Activated CD8-positive, alpha-beta memory T cell treated with anti-CD3 and anti-CD28 coated beads for 1 hour (primary cell): Measurements from ENCODE around the gene CRYBG1.

ENCODE experiments used
- DNase-seq, 2 donors: peaks; one replicate each; pipeline ENCODE4 v3.0.0-alpha.2; 2020; ENCODE audit warnings: low read depth in 1 of 2; ENCODE audit errors: extremely low read depth in 1 of 2

The CRYBG1 gene

GRCh38 chr6:106421496-106421895, 61.0 kb downstream of the CRYBG1 start:
- no peak for DNase-seq

- no peak for DNase-seq
These were observed 62.0 kb downstream of the CRYBG1 start for GRCh38 chr6:106422534-106422933.

GRCh38 chr6:106425382-106425781, 64.9 kb downstream of the CRYBG1 start:
- no peak for DNase-seq

- no peak for DNase-seq
These were observed 65.9 kb downstream of the CRYBG1 start for GRCh38 chr6:106426250-106426970.

- no peak for DNase-seq
These were observed 69.9 kb downstream of the CRYBG1 start for GRCh38 chr6:106430466-106430865.

- DNase-seq = no peak
These were observed 70.9 kb downstream of the CRYBG1 start for GRCh38 chr6:106431405-106431804.

DNA sequence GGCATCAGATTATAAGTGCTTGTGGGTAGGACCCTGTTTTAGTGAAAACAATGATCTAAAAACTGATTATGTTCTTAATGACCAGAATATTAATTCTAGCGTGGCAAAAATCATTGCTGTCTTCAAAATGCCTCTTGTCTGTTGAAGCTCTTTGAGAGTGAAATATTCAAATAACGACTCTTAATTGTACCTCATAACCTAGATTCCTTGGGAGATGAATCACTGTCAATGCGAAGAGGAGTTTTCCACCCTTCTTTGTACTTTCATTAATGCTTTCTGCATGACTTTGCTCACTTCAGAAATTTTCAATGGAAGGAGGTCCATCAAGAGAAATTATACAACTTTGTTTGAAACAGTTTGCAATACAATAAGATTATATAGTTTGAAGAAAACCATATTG, 71.5 kb downstream of the CRYBG1 start:
- DNase-seq = no peak

- DNase-seq = no peak
These were observed 74.0 kb downstream of the CRYBG1 start for GRCh38 chr6:106434530-106434929.

DNA sequence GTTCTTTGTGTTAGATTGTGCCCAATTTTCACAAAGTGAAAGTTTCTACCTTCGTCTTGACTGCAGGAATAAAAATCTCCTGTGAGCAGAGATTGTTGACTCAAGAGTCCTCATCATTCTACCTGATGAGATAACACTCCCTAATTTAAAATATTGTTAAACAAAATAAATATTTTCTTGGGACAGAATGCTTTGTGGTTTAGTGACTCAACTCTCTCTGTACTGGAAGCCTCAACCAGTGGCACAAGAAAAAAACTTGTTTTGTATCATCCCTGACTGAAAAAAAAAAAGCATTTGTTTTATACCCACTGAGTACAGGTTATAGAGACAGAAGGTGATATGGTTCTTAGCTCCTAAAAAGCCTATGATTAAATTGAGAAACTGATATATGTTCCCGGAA, 78.9 kb downstream of the CRYBG1 start:
- DNase-seq = no peak

GRCh38 chr6:106440546-106440945, 80.0 kb downstream of the CRYBG1 start:
- no peak for DNase-seq

GRCh38 chr6:106442395-106442794, 81.9 kb downstream of the CRYBG1 start:
- DNase-seq = no peak

GRCh38 chr6:106444777-106445507, 84.4 kb downstream of the CRYBG1 start:
- DNase-seq = peak in 1 of 2 donors; percentile 1

DNA sequence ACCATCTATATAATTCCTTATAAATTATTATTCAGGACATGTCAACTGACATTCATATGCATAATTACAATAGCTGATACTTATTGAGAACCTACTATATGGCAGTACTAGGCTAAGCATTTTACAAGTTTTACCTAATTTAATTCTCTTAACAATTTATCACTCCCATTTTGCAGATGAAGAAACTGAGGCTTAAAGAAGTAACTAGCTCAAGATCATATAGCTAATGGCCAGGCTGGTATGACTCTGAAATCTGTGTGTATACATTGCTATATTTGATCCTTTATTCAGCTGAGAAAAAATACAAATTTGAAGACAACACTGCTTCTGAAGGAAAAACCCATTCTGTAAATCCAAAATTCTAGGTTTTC, 85.0 kb downstream of the CRYBG1 start:
- DNase-seq = no peak

DNA sequence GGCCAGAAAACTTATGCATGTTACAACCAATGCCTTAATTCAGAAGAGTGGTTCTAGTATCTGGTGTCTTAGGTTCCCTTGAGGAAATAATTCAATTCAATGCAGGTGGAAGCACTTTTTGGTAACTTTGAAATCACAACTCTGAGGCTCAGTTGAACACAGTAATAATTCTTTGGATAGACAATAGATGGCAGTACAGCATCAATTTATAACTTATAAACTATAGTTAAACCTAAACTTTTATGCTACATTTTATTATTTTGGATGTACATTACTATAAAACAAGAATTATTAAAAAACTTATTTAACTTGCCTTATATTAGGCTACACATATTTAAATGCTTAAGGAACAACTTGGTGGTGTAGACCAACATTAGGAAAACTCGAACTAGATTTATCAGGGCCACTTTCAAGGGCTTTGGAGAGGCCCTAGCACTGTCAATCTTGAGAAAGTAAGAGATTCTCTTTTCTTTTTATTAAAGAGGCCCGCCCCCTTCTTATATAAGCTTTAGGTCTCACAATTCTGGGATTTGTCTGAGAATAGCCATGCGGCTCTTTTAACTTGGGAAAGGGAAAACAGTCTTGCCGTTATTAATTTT, 85.9 kb downstream of the CRYBG1 start:
- DNase-seq = no peak

DNA sequence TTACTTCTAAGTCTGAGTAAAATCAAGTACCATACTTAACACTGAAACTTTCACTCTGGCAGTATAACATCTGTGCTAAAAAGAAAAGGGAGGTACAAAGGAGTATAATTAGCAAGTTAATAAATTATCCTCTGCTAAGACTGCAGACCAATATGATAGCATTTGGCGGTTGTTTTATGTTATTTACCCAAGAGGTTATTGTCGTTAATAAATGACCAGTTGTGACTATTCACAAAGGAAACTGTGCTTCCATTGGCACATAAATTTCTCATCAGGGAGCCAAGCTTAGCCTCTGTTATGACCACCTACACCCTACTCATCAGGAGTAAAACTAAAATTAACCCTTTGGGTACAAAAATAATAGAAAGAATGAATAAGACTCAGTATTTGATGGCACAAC, 86.5 kb downstream of the CRYBG1 start:
- no peak for DNase-seq

- DNase-seq = no peak
These were observed 87.5 kb downstream of the CRYBG1 start for GRCh38 chr6:106448000-106448426.

DNA sequence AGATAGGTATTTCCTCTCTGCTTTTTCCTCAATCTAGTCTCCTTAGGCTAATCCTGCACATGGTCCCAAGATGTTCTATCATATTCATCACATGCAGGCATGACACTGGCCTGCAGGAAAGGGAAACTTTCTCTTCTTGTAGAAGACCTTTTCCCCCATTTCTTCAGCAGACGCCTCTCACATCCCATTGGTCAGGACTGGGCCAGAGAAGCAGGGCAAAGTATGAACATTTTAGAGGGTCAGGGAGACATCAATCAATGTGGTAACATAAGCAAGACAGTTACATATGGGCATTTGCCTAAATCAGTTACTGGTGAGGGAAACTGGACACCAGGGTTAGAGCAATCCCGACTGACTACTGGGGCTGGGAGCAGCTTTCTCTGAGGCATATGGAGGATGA, 90.1 kb downstream of the CRYBG1 start:
- no peak for DNase-seq

- no peak for DNase-seq
These were observed 90.9 kb downstream of the CRYBG1 start for GRCh38 chr6:106451439-106451838.

GRCh38 chr6:106452628-106453027, 92.1 kb downstream of the CRYBG1 start:
- DNase-seq = no peak

- DNase-seq = no peak
These were observed 93.3 kb downstream of the CRYBG1 start for GRCh38 chr6:106453756-106454367.

DNA sequence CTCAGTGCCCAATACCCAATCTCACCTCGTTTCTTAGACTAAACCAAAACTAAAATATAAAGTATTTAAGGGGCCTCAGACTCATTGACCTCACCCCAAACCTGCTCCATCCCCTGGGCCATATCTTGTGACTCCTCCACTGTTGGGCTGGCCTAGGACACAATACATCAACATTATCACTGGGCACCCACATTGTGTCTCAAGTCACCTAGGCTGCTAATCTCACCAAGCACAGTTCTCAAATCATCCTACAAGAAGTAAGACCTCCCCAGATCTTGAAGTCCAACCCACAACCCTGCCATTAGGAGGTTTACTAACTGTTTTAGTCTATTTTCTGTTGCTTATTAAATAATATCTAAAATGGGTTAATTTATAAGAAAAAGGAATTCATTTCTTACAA, 96.2 kb downstream of the CRYBG1 start:
- no peak for DNase-seq
